Motor neuron (in vitro differentiated cells): Measurements from ENCODE around the gene PCLO. TPM values are rescaled to one million over a fixed set of nuclear protein-coding genes. Genes with fewer than 3 reads are reported as not detected.
"Not testable (repeated sequence)": the region's sequence is repeated elsewhere in the genome, so short reads cannot be mapped to it uniquely, and the experiment has no call there.

ENCODE experiments used
- ATAC-seq, 8 experiments: fragments of 200-7000 bp; cut with Tn5 transposase; replicated peaks in 6 of 8; 2 replicates each; pipeline ENCODE4 v1.8.0; 2021; ENCODE audit warnings: mild to moderate bottlenecking in 8 of 8, moderate library complexity in 8 of 8
- H3K27ac ChIP-seq, 2 donors: fragments of 250-450 bp; sonication (Bioruptor Pico); 2 replicates each; pipeline ENCODE4 v1.9.0; 2021; ENCODE audit warnings: antibody characterized with exemption in 2 of 2, mild to moderate bottlenecking in 2 of 2, moderate library complexity in 1 of 2
- H3K4me1 ChIP-seq, 2 donors: fragments of 250-450 bp; sonication (Bioruptor Pico); replicated peaks in 1 of 2; 2 replicates each; pipeline ENCODE4 v1.6.1; 2021; ENCODE audit warnings: antibody characterized with exemption in 2 of 2, mild to moderate bottlenecking in 2 of 2, moderate library complexity in 1 of 2
- H3K4me3 ChIP-seq, 5 donors: fragments of 250-450 bp; sonication (Bioruptor Pico); 2 replicates each; pipeline ENCODE4 v1.9.0; 2021; ENCODE audit warnings: antibody characterized with exemption in 5 of 5, mild to moderate bottlenecking in 5 of 5, moderate library complexity in 4 of 5
- WGBS, 10 experiments: fragments of 450-650 bp; shearing (Covaris generic); methylation state at CpG; one replicate each; pipeline ENCODE4 v1.0.0; 2022; 5-methylcytosine and 5-hydroxymethylcytosine counted together
- in situ Hi-C, 9 experiments: fragments of 400-800 bp; cut with MboI; loops; one replicate each; pipeline ENCODE4 v1.15.0; 2021; ENCODE audit warnings: low sequenced_read_pairs in 9 of 9, low pct_unique_long_range_greater_than_20kb in 2 of 9; ENCODE audit not compliant: unreplicated experiment in 9 of 9
- total RNA-seq, 8 experiments: library from RNA; unstranded; fragments of 300-600 nt; gene quantifications; 2 replicates each; pipeline versions ENCODE4 v1.2.3 to v1.2.4, GENCODE V29; 2022

The PCLO gene
- total RNA-seq, 8 experiments from 2014 or later, result 0.20 to 65.9 (median 20.3) TPM

- in situ Hi-C loops, result no loop called here
- ATAC-seq, result peak in 5 of 8 experiments; percentile 81 to 100 (median 89)
- Histone ChIP-seq H3K4me3 (no peak overlapping the region), H3K4me1 (no peaks in the 10 kb centered on the region), H3K27ac (no peak overlapping the region)
These were observed 102.5 kb downstream of the PCLO start for GRCh38 chr7:83060218-83060617.

- ATAC-seq, result no peak
- Histone ChIP-seq H3K4me1 (no peaks in the 10 kb centered on the region), H3K4me3 (no peak overlapping the region), H3K27ac (no peak overlapping the region)
- WGBS, 10 experiments, result 20 to 100% (median 93%) methylated on average over 1 to 5 of the region's 5 CpGs; no CpG with 5 or more reads in 1 of the 10 experiments
- in situ Hi-C loops, result no loop called here
These were observed 104.0 kb downstream of the PCLO start for GRCh38 chr7:83058667-83059066.

- Histone ChIP-seq H3K27ac (no peak overlapping the region), H3K4me3 (no peak overlapping the region), H3K4me1 (no peaks in the 10 kb centered on the region)
- 0 to 100% (median 93%) methylated on average over 1 to 2 of the region's 2 CpGs for WGBS, 10 experiments
- in situ Hi-C loops, result no loop called here
- ATAC-seq, result no peak
These were observed 107.5 kb downstream of the PCLO start for GRCh38 chr7:83055197-83055596.

- 14 to 100% (median 80%) methylated on average over 1 of the region's 1 CpG; no CpG with 5 or more reads in 5 of the 10 experiments for WGBS, 10 experiments
- ATAC-seq, result no peak
- in situ Hi-C loops, result no loop called here
- H3K27ac ChIP-seq, result no peak overlapping the region
- no peaks in the 10 kb centered on the region for H3K4me1 ChIP-seq
- no peak overlapping the region for H3K4me3 ChIP-seq
These were observed 108.2 kb downstream of the PCLO start for GRCh38 chr7:83054472-83054871.

GRCh38 chr7:83053965-83054364 is 108.7 kb downstream of the PCLO start:
- no peak overlapping the region for H3K27ac ChIP-seq
- no peak for ATAC-seq
- H3K4me1 ChIP-seq, result no peaks in the 10 kb centered on the region
- in situ Hi-C loops, result no loop called here
- no peak overlapping the region for H3K4me3 ChIP-seq

GRCh38 chr7:83040484-83040883 is 122.2 kb downstream of the PCLO start:
- Histone ChIP-seq H3K27ac (no peak overlapping the region), H3K4me1 (peaks cover 0 to 3% of the 10 kb centered on the region in 2 donors), H3K4me3 (no peak overlapping the region)
- ATAC-seq, result no peak
- in situ Hi-C loops, result no loop called here
- whole genome bisulfite sequencing, 10 experiments, result 14 to 67% (median 54%) methylated on average over 1 to 3 of the region's 3 CpGs; no CpG with 5 or more reads in 3 of the 10 experiments

- 0 to 100% (median 13%) methylated on average over 1 of the region's 1 CpG; no CpG with 5 or more reads in 7 of the 10 experiments for WGBS, 10 experiments
- Histone ChIP-seq H3K27ac (no peak overlapping the region), H3K4me1 (peaks cover 0 to 3% of the 10 kb centered on the region in 2 donors), H3K4me3 (no peak overlapping the region)
- ATAC-seq, result no peak
- in situ Hi-C loops, result no loop called here
These were observed 123.9 kb downstream of the PCLO start for GRCh38 chr7:83038787-83039186.

- no peak for ATAC-seq
- in situ Hi-C loops, result no loop called here
- Histone ChIP-seq H3K27ac (no peak overlapping the region), H3K4me1 (peaks cover 0 to 3% of the 10 kb centered on the region in 2 donors), H3K4me3 (no peak overlapping the region)
- WGBS, 10 experiments, result 0 to 100% (median 88%) methylated on average over 1 to 3 of the region's 3 CpGs; no CpG with 5 or more reads in 1 of the 10 experiments
These were observed 125.8 kb downstream of the PCLO start for GRCh38 chr7:83036721-83037380.

GRCh38 chr7:83036130-83036529 is 126.6 kb downstream of the PCLO start:
- ATAC-seq, result no peak
- in situ Hi-C loops, result no loop called here
- WGBS, 10 experiments, result 0 to 75% (median 20%) methylated on average over 1 of the region's 2 CpGs; no CpG with 5 or more reads in 3 of the 10 experiments
- Histone ChIP-seq H3K4me1 (peaks cover 0 to 3% of the 10 kb centered on the region in 2 donors), H3K27ac (no peak overlapping the region), H3K4me3 (no peak overlapping the region)

- no peak overlapping the region for H3K27ac ChIP-seq
- no peak for ATAC-seq
- no peak overlapping the region for H3K4me3 ChIP-seq
- in situ Hi-C loops, result no loop called here
- H3K4me1 ChIP-seq, result no peaks in the 10 kb centered on the region
These were observed 130.5 kb downstream of the PCLO start for GRCh38 chr7:83032195-83032594.

- 0 to 97% (median 83%) methylated on average over 1 to 13 of the region's 31 CpGs; no CpG with 5 or more reads in 4 of the 10 experiments for WGBS, 10 experiments
These were observed 138.6 kb downstream of the PCLO start for GRCh38 chr7:83023817-83024665.

GRCh38 chr7:83021032-83021431 is 141.7 kb downstream of the PCLO start:
- in situ Hi-C loops, result no loop called here
- ATAC-seq, result no peak
- no peak overlapping the region for H3K27ac ChIP-seq
- WGBS, 10 experiments, result 50 to 100% (median 100%) methylated on average over 1 of the region's 1 CpG; no CpG with 5 or more reads in 3 of the 10 experiments
- no peaks in the 10 kb centered on the region for H3K4me1 ChIP-seq
- H3K4me3 ChIP-seq, result no peak overlapping the region

More at GRCh38 chr7:83023817-83024665, 138.6 kb downstream of the PCLO start:
- ATAC-seq, in situ Hi-C loops, H3K4me1 ChIP-seq, H3K4me3 ChIP-seq, H3K27ac ChIP-seq: not testable (repeated sequence)

- WGBS, 10 experiments, result 11 to 100% (median 50%) methylated on average over 1 of the region's 1 CpG; no CpG with 5 or more reads in 4 of the 10 experiments
- H3K4me1 ChIP-seq, result no peaks in the 10 kb centered on the region
- H3K27ac ChIP-seq, result no peak overlapping the region
- no peak for ATAC-seq
- no peak overlapping the region for H3K4me3 ChIP-seq
- in situ Hi-C loops, result no loop called here
These were observed 142.5 kb downstream of the PCLO start for GRCh38 chr7:83020161-83020560.
